BLaER1 (cell line): ENCODE measurements around the gene UBE2G1.
"Not testable (repeated sequence)": the region's sequence is repeated elsewhere in the genome, so short reads cannot be mapped to it uniquely, and the experiment has no call there.

Source experiments
- H3K27ac ChIP-seq: shearing (Covaris generic); formaldehyde crosslinking; 2 replicates; pipeline ENCODE4 v1.8.1; 2022
- H3K27me3 ChIP-seq: shearing (Covaris generic); formaldehyde crosslinking; 2 replicates; pipeline ENCODE4 v1.8.1; 2022
- H3K36me3 ChIP-seq: shearing (Covaris generic); formaldehyde crosslinking; 2 replicates; pipeline ENCODE4 v1.8.1; 2022
- H3K4me1 ChIP-seq: shearing (Covaris generic); formaldehyde crosslinking; 2 replicates; pipeline ENCODE4 v1.8.1; 2022
- H3K4me2 ChIP-seq: shearing (Covaris generic); formaldehyde crosslinking; 2 replicates; pipeline ENCODE4 v1.8.1; 2022
- H3K4me3 ChIP-seq: shearing (Covaris generic); formaldehyde crosslinking; 2 replicates; pipeline ENCODE4 v1.8.1; 2022
- H3K9ac ChIP-seq: shearing (Covaris generic); formaldehyde crosslinking; 2 replicates; pipeline ENCODE4 v1.8.1; 2022
- H3K9me3 ChIP-seq: shearing (Covaris generic); formaldehyde crosslinking; 2 replicates; pipeline ENCODE4 v1.8.1; 2022
- H4K20me1 ChIP-seq: shearing (Covaris generic); formaldehyde crosslinking; 2 replicates; pipeline ENCODE4 v1.8.1; 2022
- Cebpa-rat ChIP-seq: shearing (Covaris generic); IDR thresholded peaks from 2 replicates; pipeline ENCODE4 v1.8.1; 2022

The UBE2G1 gene

DNA sequence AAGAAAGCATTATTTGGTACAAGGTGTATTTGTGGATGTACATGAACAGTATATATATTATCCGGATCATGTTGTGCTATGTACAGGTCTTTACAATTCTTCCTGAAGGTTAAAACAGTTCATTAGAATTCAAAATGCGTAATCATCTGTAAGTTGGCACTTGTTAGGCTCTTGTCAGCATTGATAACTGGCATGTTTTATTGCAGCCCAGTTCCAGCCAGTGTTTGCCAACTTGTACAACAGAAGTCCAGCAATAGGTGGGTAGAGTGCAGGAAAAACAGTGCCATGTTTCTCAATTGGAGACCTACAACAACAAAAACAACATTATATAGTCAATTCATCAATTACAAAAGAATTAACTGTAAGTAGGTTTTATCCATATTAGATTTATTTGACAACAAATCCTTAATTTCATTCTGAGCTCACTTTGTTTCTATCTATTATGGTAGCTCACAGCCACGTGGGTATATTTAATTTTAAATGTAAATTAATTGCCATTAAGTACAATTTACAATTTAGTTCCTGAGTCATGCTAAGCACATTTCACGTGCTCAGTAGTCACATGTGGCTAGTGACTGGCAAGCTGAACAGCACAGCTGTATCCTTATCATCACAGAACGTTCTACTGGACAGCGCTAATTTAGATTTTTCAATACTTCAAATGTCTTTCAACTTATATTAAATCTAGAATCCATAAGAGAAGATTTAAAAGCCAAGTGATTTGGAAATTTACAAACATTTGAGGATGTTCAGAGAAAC lies 94.1 kb downstream of the UBE2G1 start:
- no peaks in the 10 kb centered on the region for H3K9me3 ChIP-seq
- H3K27ac ChIP-seq: no peak overlapping the region
- peaks cover 68% of the 10 kb centered on the region for H4K20me1 ChIP-seq
- H3K9ac ChIP-seq: no peak overlapping the region
- no peak overlapping the region for H3K4me3 ChIP-seq
- H3K4me1 ChIP-seq: peaks cover 21% of the 10 kb centered on the region
- no peak overlapping the region for H3K4me2 ChIP-seq
- no peaks in the 10 kb centered on the region for H3K27me3 ChIP-seq
- TF ChIP-seq Cebpa-rat: no peak
- H3K36me3 ChIP-seq: peaks cover 93% of the 10 kb centered on the region

GRCh38 chr17:4270736-4271135 lies 95.7 kb downstream of the UBE2G1 start:
- Histone ChIP-seq H3K27me3 (no peaks in the 10 kb centered on the region), H3K9ac (no peak overlapping the region), H3K4me2 (no peak overlapping the region), H3K9me3 (no peaks in the 10 kb centered on the region), H3K4me1 (peaks cover 23% of the 10 kb centered on the region), H3K4me3 (no peak overlapping the region), H3K27ac (no peak overlapping the region), H3K36me3 (peaks cover 81% of the 10 kb centered on the region), H4K20me1 (peaks cover 52% of the 10 kb centered on the region)
- TF ChIP-seq Cebpa-rat: no peak

DNA sequence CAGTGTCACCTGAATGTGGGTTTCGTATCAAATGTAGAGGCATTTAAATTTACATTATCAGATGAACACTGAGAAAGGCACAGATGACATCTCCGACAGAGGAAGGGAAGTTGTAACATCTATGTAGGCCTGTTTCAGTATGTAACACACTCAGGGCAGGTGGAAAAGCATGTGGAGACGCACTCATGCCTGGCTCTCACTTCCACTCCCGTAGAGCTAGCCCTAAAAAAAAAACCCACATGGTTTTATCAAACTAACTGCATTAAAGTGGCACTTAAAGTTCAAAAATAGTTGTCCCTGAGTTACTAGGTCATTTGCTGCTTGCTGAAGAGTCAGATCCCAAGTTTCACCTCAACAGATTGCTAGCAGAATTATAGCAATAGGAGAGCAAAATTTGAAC lies 96.6 kb downstream of the UBE2G1 start:
- Histone ChIP-seq H3K4me2 (no peak overlapping the region), H3K4me1 (peaks cover 25% of the 10 kb centered on the region), H3K36me3 (peaks cover 77% of the 10 kb centered on the region), H3K9ac (no peak overlapping the region), H3K27ac (no peak overlapping the region), H3K4me3 (no peak overlapping the region), H3K27me3 (no peaks in the 10 kb centered on the region), H3K9me3 (no peaks in the 10 kb centered on the region), H4K20me1 (peaks cover 44% of the 10 kb centered on the region)
- TF ChIP-seq Cebpa-rat: no peak

GRCh38 chr17:4267402-4267801 lies 99.1 kb downstream of the UBE2G1 start:
- H3K27ac ChIP-seq: no peak overlapping the region
- peak overlapping the region; percentile 54 for H3K4me2 ChIP-seq
- H3K4me3 ChIP-seq: no peak overlapping the region
- H3K9ac ChIP-seq: no peak overlapping the region
- no peak for TF ChIP-seq Cebpa-rat
- no peaks in the 10 kb centered on the region for H3K27me3 ChIP-seq
- H3K4me1 ChIP-seq: peaks cover 41% of the 10 kb centered on the region
- H3K36me3 ChIP-seq: peaks cover 51% of the 10 kb centered on the region
- peaks cover 27% of the 10 kb centered on the region for H4K20me1 ChIP-seq
- no peaks in the 10 kb centered on the region for H3K9me3 ChIP-seq

GRCh38 chr17:4266550-4266949 lies 99.9 kb downstream of the UBE2G1 start:
- Histone ChIP-seq H3K4me2 (no peak overlapping the region), H4K20me1 (peaks cover 31% of the 10 kb centered on the region), H3K9me3 (peaks cover 3% of the 10 kb centered on the region), H3K4me3 (no peak overlapping the region), H3K36me3 (peaks cover 50% of the 10 kb centered on the region), H3K27me3 (no peaks in the 10 kb centered on the region), H3K4me1 (peaks cover 49% of the 10 kb centered on the region), H3K9ac (no peak overlapping the region), H3K27ac (no peak overlapping the region)
- TF ChIP-seq Cebpa-rat: no peak

GRCh38 chr17:4263282-4264215 lies 102.9 kb downstream of the UBE2G1 start, which contains the start of gene ANKFY1:
ANKFY1 (minus strand) TSS chr17:4263979; CDS start chr17:4263941, 38 bp downstream.
- Histone ChIP-seq H3K4me1 (peaks cover 44% of the 10 kb centered on the region), H3K9ac (peak within 1 kb of the TSS; percentile 97), H3K36me3 (peaks cover 53% of the 10 kb centered on the region), H3K4me3 (peak within 1 kb of the TSS; percentile 95), H3K4me2 (peak within 1 kb of the TSS; percentile 98), H3K27me3 (no peaks in the 10 kb centered on the region), H4K20me1 (peaks cover 31% of the 10 kb centered on the region), H3K27ac (peak within 1 kb of the TSS; percentile 94), H3K9me3 (peaks cover 33% of the 10 kb centered on the region)
- no peak for TF ChIP-seq Cebpa-rat

- TF ChIP-seq Cebpa-rat: no peak
- peak overlapping the region; percentile 94 for H3K27ac ChIP-seq
- H3K27me3 ChIP-seq: no peaks in the 10 kb centered on the region
- H3K4me2 ChIP-seq: peak overlapping the region; percentile 98
- H4K20me1 ChIP-seq: peaks cover 25% of the 10 kb centered on the region
- H3K9ac ChIP-seq: peak overlapping the region; percentile 97
- H3K4me1 ChIP-seq: peaks cover 36% of the 10 kb centered on the region
- peaks cover 41% of the 10 kb centered on the region for H3K9me3 ChIP-seq
- H3K4me3 ChIP-seq: peak overlapping the region; percentile 95
- peaks cover 53% of the 10 kb centered on the region for H3K36me3 ChIP-seq
These were observed 103.8 kb downstream of the UBE2G1 start for GRCh38 chr17:4262703-4263102.

GRCh38 chr17:4261452-4261851 lies 105.0 kb downstream of the UBE2G1 start:
- Histone ChIP-seq H4K20me1 (peaks cover 35% of the 10 kb centered on the region), H3K36me3 (peaks cover 58% of the 10 kb centered on the region), H3K4me2 (no peak overlapping the region), H3K9ac (no peak overlapping the region), H3K9me3 (peaks cover 48% of the 10 kb centered on the region), H3K27me3 (no peaks in the 10 kb centered on the region), H3K4me1 (peaks cover 31% of the 10 kb centered on the region), H3K4me3 (no peak overlapping the region), H3K27ac (no peak overlapping the region)
- TF ChIP-seq Cebpa-rat: no peak

DNA sequence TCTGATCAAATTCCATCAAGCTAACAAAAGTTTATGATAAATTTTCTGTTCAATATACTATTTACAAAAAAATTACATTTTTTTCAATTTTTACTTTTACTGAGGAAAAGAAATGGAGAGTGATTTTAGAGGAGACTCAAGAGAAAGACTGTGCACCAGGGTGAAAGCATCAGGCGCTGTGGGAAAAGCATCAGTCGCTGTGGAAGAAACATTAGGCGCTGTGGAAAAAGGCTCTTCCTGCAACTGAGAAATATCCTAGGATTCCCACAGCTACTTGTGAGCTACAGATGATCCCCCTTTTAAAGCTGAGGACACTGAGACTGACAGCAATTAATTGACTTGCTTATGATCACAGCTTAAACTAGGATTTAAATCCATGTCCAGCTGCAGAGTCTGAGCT lies 107.6 kb downstream of the UBE2G1 start:
- Histone ChIP-seq H3K36me3 (peaks cover 77% of the 10 kb centered on the region), H3K4me3 (no peak overlapping the region), H3K27me3 (no peaks in the 10 kb centered on the region), H3K9me3 (peaks cover 48% of the 10 kb centered on the region), H3K27ac (no peak overlapping the region), H3K4me1 (peaks cover 20% of the 10 kb centered on the region), H3K4me2 (no peak overlapping the region), H4K20me1 (peaks cover 54% of the 10 kb centered on the region), H3K9ac (no peak overlapping the region)
- TF ChIP-seq Cebpa-rat: no peak

DNA sequence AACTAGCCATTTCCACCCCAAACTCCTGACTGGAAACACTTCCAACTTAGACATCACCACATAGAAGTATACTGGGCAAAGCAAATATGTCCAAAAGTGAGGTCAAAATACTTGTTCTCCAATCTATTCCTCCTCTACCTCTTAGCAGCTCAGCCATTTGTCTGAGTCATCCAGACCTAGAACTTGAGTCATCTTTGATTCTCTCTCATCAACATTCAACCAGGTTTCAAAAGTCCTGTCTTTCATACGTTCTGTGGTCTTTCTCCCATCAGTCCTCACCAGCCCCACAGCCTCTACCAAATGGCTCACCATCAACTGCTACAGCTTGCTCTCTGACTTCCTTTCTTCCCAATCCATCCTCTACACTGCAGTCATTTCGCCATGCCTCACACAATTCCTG lies 109.5 kb downstream of the UBE2G1 start:
- Histone ChIP-seq H3K9me3 (peaks cover 48% of the 10 kb centered on the region), H3K4me1 (peaks cover 9% of the 10 kb centered on the region), H3K27me3 (no peaks in the 10 kb centered on the region), H3K9ac (no peak overlapping the region), H4K20me1 (peaks cover 61% of the 10 kb centered on the region), H3K36me3 (peaks cover 84% of the 10 kb centered on the region), H3K4me2 (no peak overlapping the region), H3K4me3 (no peak overlapping the region), H3K27ac (no peak overlapping the region)
- no peak for TF ChIP-seq Cebpa-rat

DNA sequence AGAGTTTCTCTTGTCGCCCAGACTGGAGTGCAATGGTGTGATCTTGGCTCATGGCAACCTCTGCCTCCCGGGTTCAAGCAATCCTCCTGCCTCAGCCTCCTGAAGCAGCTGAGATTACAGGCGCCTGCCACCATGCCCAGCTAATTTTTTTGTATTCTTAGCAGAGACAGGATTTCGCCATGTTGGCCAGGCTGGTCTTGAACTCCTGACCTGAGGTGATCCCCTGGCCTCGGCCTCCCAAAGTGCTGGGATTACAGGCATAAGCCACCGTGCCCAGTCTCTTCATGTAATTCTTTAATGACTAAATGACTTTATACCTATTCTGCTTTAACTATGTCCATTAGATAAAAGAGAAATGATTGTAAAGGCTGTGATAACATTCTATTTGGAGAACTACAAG lies 111.2 kb downstream of the UBE2G1 start:
- H3K27me3 ChIP-seq, H3K4me2 ChIP-seq, H3K27ac ChIP-seq, H3K4me3 ChIP-seq, H3K9ac ChIP-seq, H3K4me1 ChIP-seq: not testable (repeated sequence)
- H3K9me3 ChIP-seq: peaks cover 32% of the 10 kb centered on the region
- H3K36me3 ChIP-seq: peaks cover 67% of the 10 kb centered on the region
- H4K20me1 ChIP-seq: peaks cover 65% of the 10 kb centered on the region
